IMR-90 (cell line): ENCODE results near the gene WDR48. TPM values are rescaled to one million over a fixed set of nuclear protein-coding genes. Genes with fewer than 3 reads are reported as not detected.

ENCODE experiments used
- ATAC-seq: fragments of 200-7000 bp; cut with Tn5 transposase; 2 replicates; pipeline ENCODE4 v1.9.1; 2020; ENCODE audit warnings: low read depth, mild to moderate bottlenecking, moderate library complexity
- BruUV-seq: library from RNA; stranded (reverse); fragments of 400-500 nt; replicated peaks from 2 replicates; lab custom pipeline; 2021; lab: Mats Ljungman, UMichigan
- CTCF ChIA-PET: fragments of 300-600 bp; formaldehyde crosslinking; extraction: SDS; loops from one replicate; lab custom pipeline; 2021; ENCODE audit warnings: antibody characterized with exemption; lab: Yijun Ruan, JAX
- POLR2A ChIA-PET: fragments of 300-600 bp; sonication (Branson Sonifier 250); formaldehyde crosslinking; loops from one replicate; lab custom pipeline; 2022; ENCODE audit warnings: antibody characterized with exemption; ENCODE audit not compliant: unreplicated experiment; lab: Charles Lee
- DNase-seq: peaks from one replicate; pipeline ENCODE4 v3.0.0; 2013
- H2AFZ ChIP-seq: replicated peaks from 2 replicates; pipeline ENCODE3; 2013; ENCODE audit warnings: low read length, mild to moderate bottlenecking; ENCODE audit not compliant: poor library complexity
- H2AK5ac ChIP-seq: 2 replicates; pipeline ENCODE4 v1.6.1; 2013; ENCODE audit warnings: low read depth, low read length, inconsistent platforms
- H2AK9ac ChIP-seq: replicated peaks from 2 replicates; pipeline ENCODE3; 2013; ENCODE audit warnings: mild to moderate bottlenecking, low read depth, low read length, moderate library complexity; ENCODE audit not compliant: poor library complexity
- H2BK120ac ChIP-seq: 2 replicates; pipeline ENCODE4 v1.6.1; 2013; ENCODE audit warnings: low read depth, low read length, inconsistent platforms
- H2BK15ac ChIP-seq: 3 replicates; pipeline ENCODE4 v1.6.1; 2013; ENCODE audit warnings: low read depth, low read length, inconsistent platforms
- H2BK20ac ChIP-seq: 2 replicates; pipeline ENCODE4 v1.6.1; 2013; ENCODE audit warnings: low read depth, mild to moderate bottlenecking, inconsistent platforms, low read length, moderate library complexity
- H2BK5ac ChIP-seq: 2 replicates; pipeline ENCODE4 v1.6.1; 2013; ENCODE audit warnings: mild to moderate bottlenecking, low read depth, low read length, inconsistent platforms; ENCODE audit not compliant: poor library complexity, severe bottlenecking
- H3K14ac ChIP-seq: replicated peaks from 2 replicates; pipeline ENCODE4 v1.6.1; 2013; ENCODE audit warnings: low read depth, low read length, inconsistent platforms
- H3K18ac ChIP-seq: 2 replicates; pipeline ENCODE4 v1.6.1; 2013; ENCODE audit warnings: low read depth, low read length, control low read depth
- H3K23ac ChIP-seq: 2 replicates; pipeline ENCODE4 v1.6.1; 2013; ENCODE audit warnings: low read depth, low read length, inconsistent platforms
- H3K27ac ChIP-seq: 2 replicates; pipeline ENCODE4 v1.5.1; 2013; ENCODE audit warnings: mild to moderate bottlenecking, control low read depth, low read length; ENCODE audit not compliant: insufficient read depth
- H3K27me3 ChIP-seq: 2 replicates; pipeline ENCODE4 v1.6.1; 2013; ENCODE audit warnings: low read length; ENCODE audit not compliant: control insufficient read depth, insufficient read depth
- H3K36me3 ChIP-seq: 2 replicates; pipeline ENCODE4 v1.6.1; 2013; ENCODE audit warnings: low read length, mixed read lengths; ENCODE audit not compliant: control insufficient read depth, insufficient read depth
- H3K4ac ChIP-seq: 2 replicates; pipeline ENCODE4 v1.6.1; 2013; ENCODE audit warnings: low read depth, low read length, inconsistent platforms
- H3K4me1 ChIP-seq: 2 replicates; pipeline ENCODE4 v1.6.1; 2013; ENCODE audit warnings: low read length, mixed read lengths; ENCODE audit not compliant: control insufficient read depth, insufficient read depth
- H3K4me2 ChIP-seq: 2 replicates; pipeline ENCODE4 v1.6.1; 2013; ENCODE audit warnings: low read depth, mild to moderate bottlenecking, control low read depth, low read length, moderate library complexity
- H3K4me3 ChIP-seq: 2 replicates; pipeline ENCODE4 v1.5.1; 2013; ENCODE audit warnings: low read depth, mild to moderate bottlenecking, control low read depth, low read length, moderate library complexity; ENCODE audit not compliant: insufficient read depth
- H3K56ac ChIP-seq: 2 replicates; pipeline ENCODE4 v1.6.1; 2013; ENCODE audit warnings: low read length, inconsistent platforms; ENCODE audit not compliant: insufficient read depth; ENCODE audit errors: extremely low read depth
- H3K79me1 ChIP-seq, 2 experiments: 2 replicates each; pipeline ENCODE4 v1.6.1; 2013; ENCODE audit warnings: low read length in 2 of 2, inconsistent platforms in 1 of 2, low read depth in 1 of 2
- H3K9ac ChIP-seq: 2 replicates; pipeline ENCODE4 v1.6.1; 2013; ENCODE audit warnings: low read depth, low read length, control low read depth
- H3K9me1 ChIP-seq: 2 replicates; pipeline ENCODE4 v1.6.1; 2013; ENCODE audit warnings: low read length, inconsistent platforms; ENCODE audit not compliant: insufficient read depth
- H3K9me3 ChIP-seq: 2 replicates; pipeline ENCODE4 v1.6.1; 2013; ENCODE audit warnings: low read length; ENCODE audit not compliant: control insufficient read depth, insufficient read depth
- H4K20me1 ChIP-seq: 2 replicates; pipeline ENCODE4 v1.6.1; 2013; ENCODE audit warnings: low read length, inconsistent platforms; ENCODE audit not compliant: insufficient read depth
- H4K5ac ChIP-seq: 2 replicates; pipeline ENCODE4 v1.6.1; 2013; ENCODE audit warnings: mild to moderate bottlenecking, low read depth, low read length, control low read depth
- H4K8ac ChIP-seq, 2 experiments: 2 replicates each; pipeline ENCODE4 v1.6.1; 2013; ENCODE audit warnings: low read depth in 2 of 2, low read length in 2 of 2, control low read depth in 1 of 2, inconsistent platforms in 1 of 2
- H4K91ac ChIP-seq: 2 replicates; pipeline ENCODE4 v1.6.1; 2013; ENCODE audit warnings: low read depth, low read length, inconsistent platforms; ENCODE audit not compliant: insufficient read depth
- USF2 ChIP-seq: fragments of 150-350 bp; IDR thresholded peaks from 2 replicates; pipeline ENCODE4 v1.6.1; 2017; ENCODE audit warnings: mild to moderate bottlenecking, antibody characterized with exemption, low read length, low read depth
- WGBS, 2 experiments: methylation state at CpG; one replicate each; pipeline versions ENCODE4 v1.1.5 to v1.1.7; 2013; ENCODE audit warnings: missing lambda C conversion rate in 2 of 2; ENCODE audit not compliant: insufficient read length in 1 of 2; ENCODE audit errors: extremely low coverage in 2 of 2; 5-methylcytosine and 5-hydroxymethylcytosine counted together
- dilution Hi-C: fragments of 300-500 bp; cut with HindIII; formaldehyde crosslinking; loops from one replicate; pipeline ENCODE4 v1.14.3; 2018; ENCODE audit warnings: low sequenced_read_pairs; ENCODE audit not compliant: unreplicated experiment
- in situ Hi-C: fragments of 300-500 bp; cut with MboI; formaldehyde crosslinking; loops from 3 replicates; pipeline ENCODE4 v1.14.3; 2019; ENCODE audit warnings: low sequenced_read_pairs, inconsistent platforms, mixed read lengths
- intact Hi-C: fragments of 100-400 bp; cut with micrococcal nuclease; formaldehyde crosslinking; loops from 2 replicates; pipeline ENCODE4 v1.10.0; 2022
- polyA plus RNA-seq, 3 experiments: library from polyadenylated mRNA; depleted of rRNA; stranded (reverse); fragments of >200 nt; gene quantifications; 2 replicates each; pipeline ENCODE4 v1.2.3, GENCODE V29; 2012; ENCODE audit warnings: low replicate concordance in 1 of 3
- total RNA-seq: library from RNA; depleted of rRNA; stranded (reverse); fragments of >200 nt; gene quantifications from 2 replicates; pipeline ENCODE4 v1.2.3, GENCODE V29; 2012
- TF ChIP-seq, protein P1 (sequence below): fragments of 150-350 bp; IDR thresholded peaks from 2 replicates; pipeline ENCODE4 v1.6.1; 2016; ENCODE audit warnings: low read depth, mild to moderate bottlenecking, low read length, moderate library complexity, borderline replicate concordance

Gene WDR48
- total and polyA plus RNA-seq, 2 of the 4 experiments (the other 2 are of a cell fraction): 14.4 to 41.2 TPM

DNA sequence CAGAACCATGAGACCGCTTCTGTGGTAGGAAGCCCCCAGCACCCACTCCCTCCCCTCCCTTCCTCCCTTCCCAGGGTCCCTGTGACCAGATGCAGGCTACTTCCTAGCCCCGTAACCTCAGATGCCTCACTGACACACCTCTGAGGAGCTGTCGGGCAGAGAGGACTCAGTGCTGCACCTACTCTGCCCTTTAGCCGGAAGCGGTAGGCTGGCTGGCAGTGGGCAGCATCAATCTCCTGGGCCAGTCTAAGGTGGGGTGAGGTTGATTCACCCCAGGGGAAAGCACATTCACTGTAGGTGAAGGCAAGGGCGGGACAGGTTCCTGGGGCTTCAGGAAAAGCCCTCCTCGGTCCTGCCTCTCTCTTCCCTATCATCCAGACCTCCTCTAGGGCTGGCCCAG lies 82.5 kb downstream of the WDR48 start:
- TF ChIP-seq, protein P1, sequence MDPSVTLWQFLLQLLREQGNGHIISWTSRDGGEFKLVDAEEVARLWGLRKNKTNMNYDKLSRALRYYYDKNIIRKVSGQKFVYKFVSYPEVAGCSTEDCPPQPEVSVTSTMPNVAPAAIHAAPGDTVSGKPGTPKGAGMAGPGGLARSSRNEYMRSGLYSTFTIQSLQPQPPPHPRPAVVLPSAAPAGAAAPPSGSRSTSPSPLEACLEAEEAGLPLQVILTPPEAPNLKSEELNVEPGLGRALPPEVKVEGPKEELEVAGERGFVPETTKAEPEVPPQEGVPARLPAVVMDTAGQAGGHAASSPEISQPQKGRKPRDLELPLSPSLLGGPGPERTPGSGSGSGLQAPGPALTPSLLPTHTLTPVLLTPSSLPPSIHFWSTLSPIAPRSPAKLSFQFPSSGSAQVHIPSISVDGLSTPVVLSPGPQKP: no peak
- no peak for TF ChIP-seq USF2
- Histone ChIP-seq H3K4ac (no peak overlapping the region), H2AK5ac (no peak overlapping the region), H4K5ac (no peak overlapping the region), H2AK9ac (no peak overlapping the region), H3K9me3 (no peaks in the 10 kb centered on the region), H3K18ac (no peak overlapping the region), H3K9ac (no peak overlapping the region), H3K4me1 (peaks cover 2% of the 10 kb centered on the region; the same call in 1 of the 2 replicates), H3K23ac (no peak overlapping the region), H3K56ac (no peak overlapping the region), H2BK15ac (no peak overlapping the region), H4K20me1 (peaks cover 16% of the 10 kb centered on the region), H3K27me3 (no peaks in the 10 kb centered on the region), H3K27ac (no peak overlapping the region), H3K4me3 (no peak overlapping the region), H3K4me2 (no peak overlapping the region), H3K14ac (no peak overlapping the region), H2BK120ac (no peak overlapping the region), H3K79me1 (peaks cover 0 to 10% of the 10 kb centered on the region in 2 experiments; a peak in 2 of 4 replicates), H3K9me1 (peaks cover 10% of the 10 kb centered on the region; the same call in 1 of the 2 replicates), H2BK20ac (no peak overlapping the region), H4K91ac (no peak overlapping the region), H2BK5ac (no peak overlapping the region), H2AFZ (no peak overlapping the region), H3K36me3 (no peaks in the 10 kb centered on the region), H4K8ac (no peak overlapping the region)
- dilution Hi-C loops (no loop called here), in situ Hi-C loops (no loop called here), intact Hi-C loops (no loop called here)
- BruUV-seq: no TSS peak
- ChIA-PET CTCF (no interaction called here), POLR2A (no interaction called here)
- no peak for DNase-seq
- no peak for ATAC-seq
- WGBS, 2 experiments: 100% methylated on average over 1 of the region's 7 CpGs; no CpG with 5 or more reads in 1 of the 2 experiments
